Hippocampal formation (tissue), 2 donors: Measurements from ENCODE around the gene TEF.
"Not testable (repeated sequence)": the region's sequence is repeated elsewhere in the genome, so short reads cannot be mapped to it uniquely, and the experiment has no call there.

Experiments
- DNase-seq, 2 donors: peaks; one replicate each; lab custom pipeline; 2025; lab: John Stamatoyannopoulos, UW

TEF gene

DNA sequence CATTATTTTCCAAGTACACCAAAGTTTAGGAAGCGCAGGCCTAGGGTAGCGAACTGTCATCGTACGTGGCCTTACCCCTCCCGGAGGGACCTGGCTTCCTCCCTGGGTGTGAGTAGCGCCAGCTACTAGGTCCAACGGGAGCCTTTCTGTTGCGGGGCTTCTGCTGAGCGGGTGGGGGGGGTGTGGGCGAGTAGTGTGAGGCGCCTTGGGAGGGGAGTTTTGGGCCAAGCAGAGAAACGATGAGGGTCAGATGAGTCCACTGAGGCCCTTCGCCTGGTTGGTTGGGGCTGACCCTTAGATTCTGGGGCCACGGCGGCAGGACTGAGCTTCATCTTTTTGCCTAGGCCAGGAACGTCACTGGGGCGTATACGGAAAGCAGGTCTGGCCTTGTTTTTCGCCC is 868 bp downstream of the TEF start:
- peak in 1 of 2 donors; percentile 47 for DNase-seq

DNA sequence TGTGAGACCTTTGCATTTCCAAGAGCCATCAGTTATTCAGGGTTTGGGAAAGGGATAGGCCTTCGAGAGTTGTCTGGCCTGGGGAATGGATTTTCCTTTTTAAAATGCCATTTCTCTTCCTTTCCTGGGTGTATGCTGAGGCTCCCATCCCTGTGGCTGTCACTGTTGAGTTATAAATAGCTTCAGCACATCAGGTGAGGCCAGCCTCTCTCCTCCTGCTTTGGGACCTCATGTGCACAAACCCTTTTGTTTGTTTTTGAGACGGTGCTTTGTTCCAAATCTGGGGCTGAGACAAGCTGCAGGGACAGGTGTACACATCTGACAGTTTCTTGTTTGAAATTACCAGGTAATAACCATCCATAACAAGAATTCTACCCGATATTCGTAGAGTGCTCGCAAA is 1.3 kb downstream of the TEF start:
- no peak for DNase-seq

DNA sequence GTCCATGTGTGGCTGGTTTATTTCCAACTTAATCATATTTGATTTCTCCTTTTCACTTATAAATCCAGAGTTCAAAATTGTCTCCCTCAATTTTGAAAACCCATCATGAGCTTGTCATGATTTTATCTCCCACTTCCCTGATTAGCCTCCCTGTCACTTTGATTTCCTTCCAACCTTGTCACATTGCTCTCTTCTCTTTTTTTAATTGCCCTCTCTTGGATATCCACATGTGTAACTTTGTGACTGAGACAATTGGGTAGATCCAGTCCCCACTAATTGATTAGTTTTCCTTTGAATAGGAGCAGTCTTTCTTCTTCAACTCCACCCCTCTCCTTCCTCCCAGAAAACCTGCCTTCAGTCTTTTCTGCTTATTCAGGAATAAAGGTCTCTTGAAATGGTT is 2.4 kb downstream of the TEF start:
- no peak for DNase-seq

DNA sequence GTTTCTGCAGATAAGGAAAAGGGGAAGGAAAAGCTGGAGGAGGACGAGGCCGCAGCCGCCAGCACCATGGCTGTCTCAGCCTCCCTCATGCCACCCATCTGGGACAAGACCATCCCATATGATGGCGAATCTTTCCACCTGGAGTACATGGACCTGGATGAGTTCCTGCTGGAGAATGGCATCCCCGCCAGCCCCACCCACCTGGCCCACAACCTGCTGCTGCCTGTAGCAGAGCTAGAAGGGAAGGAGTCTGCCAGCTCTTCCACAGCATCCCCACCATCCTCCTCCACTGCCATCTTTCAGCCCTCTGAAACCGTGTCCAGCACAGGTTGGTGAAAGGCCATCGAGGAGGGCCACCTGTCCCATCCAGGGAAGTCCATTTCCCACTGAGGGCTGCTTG is 5.6 kb downstream of the TEF start:
- no peak for DNase-seq

DNA sequence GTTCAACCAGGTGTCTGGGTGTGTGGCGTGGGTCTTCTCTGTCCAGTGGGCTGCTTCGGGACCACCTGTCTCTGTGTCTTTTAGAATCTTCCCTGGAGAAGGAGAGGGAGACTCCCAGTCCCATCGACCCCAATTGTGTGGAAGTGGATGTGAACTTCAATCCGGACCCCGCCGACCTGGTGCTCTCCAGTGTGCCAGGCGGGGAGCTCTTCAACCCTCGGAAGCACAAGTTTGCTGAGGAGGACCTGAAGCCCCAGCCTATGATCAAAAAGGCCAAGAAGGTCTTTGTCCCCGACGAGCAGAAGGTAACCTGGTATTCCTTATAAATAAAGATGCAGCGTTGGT is 12.2 kb downstream of the TEF start:
- DNase-seq, result no peak

DNA sequence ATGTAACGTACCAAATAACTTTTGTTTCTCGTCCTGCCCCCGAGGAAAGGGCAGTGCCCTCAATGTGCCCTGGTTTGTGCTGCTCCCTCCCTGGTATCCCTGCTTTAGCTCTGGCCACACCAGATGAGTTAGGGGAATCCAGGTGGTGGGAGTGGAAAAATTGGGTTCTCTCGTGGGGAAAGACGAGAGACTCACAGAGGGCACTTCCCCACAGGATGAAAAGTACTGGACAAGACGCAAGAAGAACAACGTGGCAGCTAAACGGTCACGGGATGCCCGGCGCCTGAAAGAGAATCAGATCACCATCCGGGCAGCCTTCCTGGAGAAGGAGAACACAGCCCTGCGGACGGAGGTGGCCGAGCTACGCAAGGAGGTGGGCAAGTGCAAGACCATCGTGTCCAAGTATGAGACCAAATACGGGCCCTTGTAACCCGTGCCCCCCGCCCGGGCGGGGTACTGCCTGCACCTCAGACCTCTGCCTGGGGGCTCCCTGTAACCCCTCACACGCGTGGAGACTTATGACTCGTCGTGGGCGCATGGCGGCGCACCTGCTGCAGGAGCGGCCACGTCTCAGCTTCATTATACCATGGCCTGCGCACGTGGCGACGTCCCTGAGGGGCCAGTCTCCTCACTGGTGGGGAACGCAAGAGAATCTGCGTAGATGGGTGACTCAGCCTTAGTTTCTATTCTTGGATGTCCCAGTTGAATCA is 13.9 kb downstream of the TEF start:
- no peak for DNase-seq

DNA sequence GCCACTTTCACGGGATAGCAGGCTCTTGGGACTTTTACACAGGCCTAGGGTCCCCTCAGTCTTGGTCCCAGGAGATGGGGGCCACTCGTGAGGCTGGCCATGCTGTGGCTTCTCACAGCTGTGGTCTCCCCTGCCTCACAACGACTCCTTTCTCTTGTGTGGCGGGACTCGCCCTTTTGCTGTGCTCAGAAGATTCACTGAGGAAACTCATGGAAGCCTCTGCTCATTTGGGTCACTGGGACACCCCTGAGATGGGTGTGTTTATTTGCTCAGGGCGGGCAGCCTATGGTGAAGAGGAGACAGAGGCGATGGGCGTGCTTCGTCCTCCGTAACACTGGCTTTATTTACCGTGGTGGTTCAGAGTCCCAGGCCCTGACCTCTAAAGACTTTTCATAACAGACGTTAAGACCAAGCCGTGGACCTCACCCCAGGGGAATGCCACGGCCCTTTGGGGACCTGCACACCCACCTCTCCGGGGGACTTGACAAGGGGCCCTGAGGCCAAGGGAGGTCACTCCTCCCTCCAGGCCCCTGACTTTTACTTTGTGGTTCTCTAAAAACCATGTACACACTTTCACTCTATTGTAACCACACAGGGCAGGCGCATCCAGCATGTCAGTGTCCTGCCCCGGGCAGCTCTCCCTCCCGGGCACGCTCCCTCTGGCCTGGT is 15.5 kb downstream of the TEF start:
- DNase-seq, result no peak

DNA sequence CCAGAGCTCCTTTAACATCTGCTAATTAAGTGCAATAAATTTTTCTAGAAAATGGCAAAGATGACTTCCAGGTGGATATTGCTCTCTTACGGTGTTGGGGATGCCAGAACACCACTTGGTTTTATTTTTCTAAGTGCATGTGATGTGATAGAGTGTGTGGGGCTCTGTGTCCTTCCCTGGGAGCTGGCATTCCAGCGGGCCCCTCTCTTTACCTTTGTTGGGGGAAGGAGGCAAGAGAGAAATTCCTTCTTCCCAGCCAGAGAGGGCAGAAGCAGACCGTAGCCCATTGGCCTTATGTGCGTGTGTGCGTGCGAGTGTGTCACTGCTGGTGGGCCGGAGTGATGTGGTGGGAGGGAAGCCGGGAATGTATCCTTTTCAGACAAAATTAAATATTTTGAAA is 17.2 kb downstream of the TEF start:
- DNase-seq, result no peak

DNA sequence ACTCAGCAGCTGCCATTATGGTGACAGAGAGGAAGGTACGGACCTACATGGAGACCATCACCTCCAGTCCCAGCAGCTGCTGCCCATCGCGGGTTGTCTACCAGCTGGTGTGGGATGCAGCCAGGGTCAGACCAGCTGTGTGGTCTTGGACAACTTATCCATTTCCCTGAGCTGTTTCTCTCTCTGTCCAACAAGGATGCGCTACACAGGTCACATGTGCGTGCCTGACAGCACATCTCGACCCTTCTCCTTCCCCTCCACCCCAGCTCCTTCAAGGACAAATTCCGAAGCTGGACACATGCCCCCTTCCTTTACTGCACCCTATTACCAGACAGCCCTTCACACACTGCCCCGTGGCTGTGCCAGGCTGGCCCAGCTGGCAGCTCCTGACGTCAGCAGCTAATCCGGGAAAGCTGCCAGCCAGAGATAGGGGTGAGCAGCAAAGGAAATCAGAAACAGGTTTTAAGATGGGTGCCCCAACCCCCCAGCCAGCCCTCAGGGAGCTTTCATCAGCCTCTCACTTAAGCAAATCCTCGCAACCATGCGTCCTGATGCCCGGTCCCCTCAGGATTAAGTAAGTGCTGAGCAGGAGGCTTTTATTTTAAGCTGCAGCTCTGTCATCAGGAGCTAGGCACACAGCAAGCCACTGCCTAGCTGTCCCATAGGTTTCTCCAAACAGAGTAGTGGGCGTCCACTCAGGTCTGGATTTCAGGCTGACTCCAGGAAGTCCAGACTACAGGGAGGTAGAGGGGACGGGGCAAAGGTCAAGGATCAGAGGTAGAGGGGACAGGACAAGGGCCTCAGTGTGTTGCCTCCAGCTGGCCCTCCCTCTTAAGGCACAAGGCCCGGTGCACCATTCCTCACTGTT is 20.3 kb downstream of the TEF start:
- DNase-seq, result peak; percentile 84 to 89

DNA sequence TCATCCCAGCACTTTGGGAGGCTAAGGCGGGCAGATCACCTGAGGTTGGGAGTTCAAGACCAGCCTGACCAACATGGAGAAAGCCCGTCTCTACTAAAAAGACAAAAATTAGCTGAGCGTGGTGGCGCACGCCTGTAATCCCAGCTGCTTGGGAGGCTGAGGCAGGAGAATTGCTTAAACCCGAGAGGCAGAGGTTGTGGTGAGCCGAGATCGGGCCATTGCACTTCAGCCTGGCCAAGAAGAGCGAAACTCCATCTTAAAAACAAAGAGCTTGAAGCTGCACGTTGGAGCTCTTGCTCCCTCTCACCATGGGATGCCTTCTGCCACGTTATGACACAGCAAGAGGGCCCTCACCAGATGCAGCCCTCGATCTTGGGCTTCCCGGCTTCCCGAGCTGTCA is 21.1 kb downstream of the TEF start:
- not testable (repeated sequence) for DNase-seq

DNA sequence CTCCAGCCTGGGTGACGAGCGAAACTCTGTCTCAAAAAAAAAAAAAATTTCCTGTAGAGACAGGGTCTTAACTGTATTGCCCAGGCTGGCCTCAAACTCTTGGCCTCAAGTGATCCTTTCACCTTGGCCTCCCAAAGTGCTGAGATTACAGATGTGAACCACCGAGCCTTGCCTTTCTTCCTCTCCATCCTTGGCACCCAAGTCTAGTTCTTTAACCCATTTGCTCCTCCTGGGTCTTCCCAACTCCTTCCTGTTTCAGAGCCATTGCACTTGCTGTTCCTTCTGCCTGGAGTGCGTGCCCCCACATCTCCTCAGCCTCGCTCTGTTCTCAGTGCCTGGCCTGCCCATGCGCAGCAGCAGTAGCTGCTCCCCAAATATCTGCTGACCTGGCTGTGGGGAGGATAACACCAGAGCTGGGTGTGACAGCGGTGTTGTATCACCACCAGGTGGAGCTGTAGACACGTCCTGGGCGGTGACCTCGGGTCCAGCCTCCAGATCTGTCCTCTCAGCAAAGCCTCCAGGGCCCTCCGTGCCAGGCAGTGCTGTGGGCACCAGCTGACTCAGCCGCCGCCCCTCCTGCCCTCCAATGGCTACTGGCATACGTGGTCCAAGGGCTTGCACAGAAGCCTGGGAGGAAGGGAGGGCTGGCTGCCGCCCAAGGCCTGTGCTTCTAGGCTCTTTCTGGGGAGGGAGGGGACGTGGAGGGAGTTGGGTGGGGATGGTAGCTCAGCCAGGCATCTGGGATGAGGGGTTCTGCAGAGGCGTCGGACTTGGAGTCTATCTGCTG is 22.0 kb downstream of the TEF start:
- DNase-seq, result peak; percentile 97 to 99

DNA sequence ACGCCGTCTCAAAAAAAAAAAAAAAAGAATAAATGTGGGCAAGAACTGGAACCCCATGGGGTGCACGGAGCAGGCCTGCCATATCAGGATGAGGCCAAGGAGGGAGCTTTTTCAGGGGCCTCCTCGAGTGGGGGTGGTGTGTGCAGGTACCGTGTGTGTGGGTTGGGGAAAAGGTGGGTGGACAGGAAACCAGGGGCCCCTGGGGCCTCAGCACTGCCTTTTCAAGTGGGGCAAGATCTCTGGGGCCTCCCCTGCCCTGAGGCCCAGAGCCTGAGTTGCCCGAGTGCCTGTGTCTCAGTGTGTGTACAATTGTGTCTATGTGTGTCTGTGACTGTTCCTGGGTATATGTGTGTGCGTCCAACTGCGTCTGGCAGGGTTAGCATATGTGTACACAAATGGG is 23.8 kb downstream of the TEF start:
- no peak for DNase-seq

DNA sequence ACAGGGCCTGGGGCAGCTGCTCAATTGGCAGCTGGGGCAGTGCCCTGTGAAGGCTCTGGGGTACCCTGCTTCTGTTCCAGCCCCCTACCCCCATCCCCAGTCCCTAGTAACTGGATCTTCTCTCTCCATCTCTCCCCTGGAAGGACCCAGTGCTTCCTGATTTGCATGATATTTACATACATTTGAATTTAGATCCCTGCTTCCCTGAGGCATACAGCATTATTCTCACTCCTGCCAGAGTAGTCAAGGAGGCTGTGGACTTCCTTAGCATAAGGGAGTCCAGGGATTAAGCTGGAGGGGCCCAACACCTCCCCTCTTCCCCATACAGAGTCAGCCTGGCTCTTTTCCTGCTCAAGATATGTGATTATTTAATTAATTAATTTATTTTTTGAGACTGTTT is 24.7 kb downstream of the TEF start:
- DNase-seq, result no peak

DNA sequence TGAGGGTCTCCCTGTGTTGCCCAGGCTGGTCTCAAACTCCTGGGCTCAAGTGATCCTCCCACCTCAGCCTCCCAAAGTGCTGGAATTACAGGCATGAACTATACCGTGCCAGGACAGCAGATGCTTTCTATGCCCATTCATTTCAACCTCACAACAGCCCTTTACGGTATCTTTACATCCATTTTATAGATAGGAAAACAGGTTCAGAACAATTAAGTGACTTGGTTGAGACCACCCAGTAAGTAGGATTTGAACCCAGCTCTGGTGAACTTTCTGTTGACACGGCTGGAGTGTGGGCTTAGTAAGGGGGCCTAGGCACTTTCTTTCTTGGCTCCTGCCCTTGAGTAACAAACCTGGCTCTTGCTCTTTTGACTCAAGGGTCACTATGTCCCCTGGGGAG is 25.7 kb downstream of the TEF start:
- DNase-seq, result no peak

DNA sequence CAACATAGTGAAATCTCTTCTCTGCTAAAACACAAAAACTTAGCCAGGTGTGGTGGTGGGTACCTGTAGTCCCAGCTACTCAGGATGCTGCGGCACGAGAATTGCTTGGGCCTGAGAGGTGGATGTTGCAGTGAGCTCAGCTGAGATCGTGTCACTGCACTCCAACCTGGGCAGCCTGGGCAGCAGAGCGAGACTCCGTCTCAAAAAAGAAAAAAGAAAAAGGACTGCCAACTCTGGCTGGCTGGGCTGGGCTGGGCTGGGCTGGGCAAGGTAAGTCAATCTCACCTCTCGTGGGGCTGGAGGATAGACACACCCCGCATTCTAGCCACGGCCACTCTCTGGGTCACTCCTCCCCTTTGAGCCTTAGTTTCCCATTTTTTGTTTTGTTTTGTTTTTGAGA is 26.9 kb downstream of the TEF start:
- DNase-seq, result no peak

DNA sequence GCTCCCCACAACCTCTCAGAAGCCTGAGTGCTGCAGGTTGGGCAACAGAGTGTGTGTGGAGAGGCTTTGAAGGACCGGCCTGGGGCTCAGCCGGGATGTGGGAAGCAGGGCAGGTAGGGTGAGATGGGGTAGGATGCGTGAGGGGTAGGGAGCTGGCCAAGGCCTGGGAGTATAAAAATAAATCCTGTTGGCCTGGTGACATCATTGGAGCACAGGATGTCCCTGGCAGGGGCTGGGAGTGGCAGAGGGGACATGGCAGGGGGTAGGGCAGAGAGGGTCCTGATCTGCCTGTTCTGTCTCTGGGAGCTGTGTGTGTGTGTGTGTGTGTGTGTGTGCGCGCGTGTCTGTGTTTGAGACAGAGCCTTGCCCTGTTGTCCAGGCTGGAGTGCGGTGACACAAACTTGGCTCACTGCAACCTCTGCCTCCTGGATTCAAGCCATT is 28.6 kb downstream of the TEF start:
- DNase-seq, result no peak

DNA sequence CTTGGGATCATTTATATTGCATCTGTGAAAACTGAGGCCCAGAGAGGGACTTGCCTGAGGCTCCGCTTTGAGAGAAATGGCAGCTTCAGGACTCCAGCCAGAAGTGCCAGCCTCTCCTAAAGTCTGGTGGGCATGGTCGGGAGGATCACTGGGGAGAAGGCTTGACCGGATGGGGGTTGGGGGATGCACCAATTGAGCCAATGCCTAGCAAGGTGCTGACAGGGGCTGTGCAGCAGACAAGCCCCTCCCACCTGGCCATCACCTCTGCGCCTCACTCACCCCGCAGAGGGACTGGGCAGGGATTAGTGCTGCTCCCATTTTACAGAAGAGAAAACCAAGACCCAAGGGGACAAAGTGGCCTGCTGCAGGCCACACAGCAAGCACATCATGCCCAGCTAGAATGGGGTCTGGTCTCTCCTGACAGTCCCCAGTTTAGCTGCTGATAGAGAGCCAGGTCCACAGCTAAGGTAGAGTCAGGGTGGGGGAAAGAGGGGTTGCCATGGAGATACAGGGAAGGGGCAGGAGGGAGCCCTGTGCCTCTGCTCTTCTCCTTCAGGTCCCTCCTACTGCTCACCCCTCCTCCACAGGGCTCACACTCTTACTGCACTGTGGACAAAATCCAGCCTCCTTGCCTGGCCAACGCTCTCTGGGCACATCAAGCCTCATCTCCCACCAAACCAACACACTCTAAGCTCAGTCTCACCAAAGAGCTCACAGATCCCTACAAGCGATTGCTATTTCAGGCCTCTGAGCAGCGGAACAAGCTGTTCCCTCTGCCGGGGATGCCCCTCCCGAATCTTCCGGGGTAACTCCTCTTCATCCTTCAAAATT is 29.5 kb downstream of the TEF start:
- peak; percentile 29 to 60 for DNase-seq

DNA sequence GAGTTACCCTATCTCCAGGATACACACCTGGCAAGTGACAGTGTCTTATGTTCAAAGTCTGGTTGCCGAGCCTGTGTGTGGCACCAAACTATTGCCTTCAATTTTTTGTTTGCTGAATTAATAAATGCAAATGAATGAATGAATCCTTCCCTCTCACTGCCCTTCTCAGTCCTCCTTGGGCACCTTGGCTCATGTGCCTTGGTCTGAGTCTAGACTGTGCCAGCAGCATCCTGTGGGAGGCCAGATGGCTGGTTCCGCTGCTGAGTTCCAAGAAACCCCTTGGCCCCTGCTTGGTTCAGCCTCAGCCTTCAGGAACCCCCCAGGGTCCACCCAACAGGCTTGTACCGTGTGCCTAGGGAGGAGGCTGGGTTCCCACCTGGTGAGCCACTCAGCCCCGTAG is 33.8 kb downstream of the TEF start:
- DNase-seq, result no peak

DNA sequence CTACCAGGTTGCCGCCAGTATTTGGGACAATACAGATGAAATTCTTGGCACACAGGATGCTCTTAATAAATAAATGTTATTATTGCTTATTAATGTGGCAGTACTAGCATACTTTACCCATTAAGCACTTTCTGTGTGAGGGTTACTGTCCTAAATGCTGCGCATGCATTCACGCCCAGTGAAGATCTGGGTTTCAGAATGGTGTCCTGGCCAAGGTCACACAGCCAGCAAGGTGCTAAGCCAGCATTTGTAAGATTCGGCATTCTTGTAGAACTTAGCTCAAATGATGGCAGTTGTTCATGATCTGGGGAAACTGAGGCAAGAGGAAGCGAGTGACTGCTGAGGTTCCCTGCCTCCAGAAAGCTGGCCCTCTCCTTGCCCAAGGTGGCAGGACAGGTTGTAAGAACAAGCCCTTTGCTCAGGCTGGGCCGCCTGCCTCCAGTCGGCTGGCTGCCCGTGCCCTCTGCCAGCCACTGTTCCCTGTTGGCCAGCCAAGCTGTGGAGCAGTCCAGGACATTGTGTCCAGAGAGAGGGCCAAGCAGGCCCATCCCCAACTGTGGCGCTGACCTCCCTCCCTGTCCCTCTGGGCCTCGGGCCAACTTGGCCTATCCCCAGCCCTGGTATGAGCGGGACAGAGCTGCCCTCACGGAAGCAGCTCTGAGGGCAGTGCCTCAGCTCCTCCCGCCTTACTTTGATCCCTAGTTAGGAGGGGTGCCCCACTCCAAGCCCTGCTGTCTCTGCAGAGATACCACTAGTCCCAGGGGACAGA is 36.1 kb downstream of the TEF start:
- DNase-seq, result peak; percentile 94 to 98

DNA sequence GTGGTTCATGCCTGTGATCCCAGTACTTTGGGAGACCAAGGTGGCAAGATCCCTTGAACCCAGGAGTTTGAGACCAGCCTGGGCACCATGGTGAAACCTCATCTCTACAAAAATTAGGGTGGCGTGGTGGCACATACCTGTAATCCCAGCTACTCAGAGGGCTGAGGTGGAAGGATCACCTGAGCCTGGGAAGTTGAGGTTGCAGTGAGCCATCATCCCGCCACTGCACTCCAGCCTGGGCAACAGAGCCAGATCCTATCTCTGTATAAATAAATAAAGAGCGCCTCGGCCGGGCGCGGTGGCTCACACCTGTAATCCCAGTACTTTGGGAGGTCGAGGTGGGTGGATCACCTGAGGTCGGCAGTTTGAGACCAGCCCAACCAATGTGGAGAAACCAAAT is 37.0 kb downstream of the TEF start:
- no peak for DNase-seq
